Neural progenitor cell (in vitro differentiated cells): Measurements from ENCODE around the gene RHOG.

Experiments
- EZH2 ChIP-seq: fragments of 200-600 bp; sonication (generic); IDR thresholded peaks from 2 replicates; pipeline ENCODE4 v1.6.1; 2017; ENCODE audit warnings: antibody characterized with exemption, mild to moderate bottlenecking, moderate library complexity
- EZH2phosphoT487 ChIP-seq: fragments of 200-600 bp; sonication (generic); IDR thresholded peaks from 2 replicates; pipeline ENCODE4 v1.6.1; 2017; ENCODE audit warnings: antibody characterized with exemption
- TF ChIP-seq, protein P1 (sequence below): fragments of 200-600 bp; sonication (generic); IDR thresholded peaks from 2 replicates; pipeline ENCODE4 v1.5.1; 2017; ENCODE audit warnings: antibody characterized with exemption, mild to moderate bottlenecking

DNA sequence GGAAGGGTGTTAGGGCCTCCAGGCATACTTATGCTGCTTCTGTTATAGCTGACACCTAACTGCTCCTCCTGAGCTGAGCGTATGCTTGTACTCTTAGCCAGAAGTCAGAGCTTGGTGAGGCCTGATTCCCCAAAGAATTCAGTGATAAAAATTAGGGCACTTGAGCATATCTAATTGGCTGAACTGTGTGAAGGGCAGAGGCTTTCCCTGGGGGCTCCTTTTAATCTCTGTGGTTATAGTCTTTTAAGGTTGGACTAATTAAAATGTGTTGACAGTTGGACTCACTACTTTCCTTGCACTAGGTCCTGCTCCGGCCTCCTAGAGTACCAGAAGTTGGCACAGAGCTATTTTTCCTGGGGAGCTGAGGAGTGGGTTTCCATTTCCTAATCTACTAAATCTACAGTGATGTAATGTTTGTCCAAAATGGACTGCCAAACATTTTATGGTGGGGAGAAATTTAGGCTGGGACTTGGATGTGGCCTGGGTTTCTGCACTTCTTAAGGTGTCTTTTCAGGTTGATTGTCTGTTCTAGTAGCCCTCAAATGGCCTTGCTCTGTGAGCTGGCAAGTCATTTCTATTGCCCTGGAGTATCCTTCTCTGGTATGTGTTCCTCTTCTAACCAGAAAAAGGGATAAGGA, 33.1 kb upstream of the RHOG start:
- TF ChIP-seq, protein P1, sequence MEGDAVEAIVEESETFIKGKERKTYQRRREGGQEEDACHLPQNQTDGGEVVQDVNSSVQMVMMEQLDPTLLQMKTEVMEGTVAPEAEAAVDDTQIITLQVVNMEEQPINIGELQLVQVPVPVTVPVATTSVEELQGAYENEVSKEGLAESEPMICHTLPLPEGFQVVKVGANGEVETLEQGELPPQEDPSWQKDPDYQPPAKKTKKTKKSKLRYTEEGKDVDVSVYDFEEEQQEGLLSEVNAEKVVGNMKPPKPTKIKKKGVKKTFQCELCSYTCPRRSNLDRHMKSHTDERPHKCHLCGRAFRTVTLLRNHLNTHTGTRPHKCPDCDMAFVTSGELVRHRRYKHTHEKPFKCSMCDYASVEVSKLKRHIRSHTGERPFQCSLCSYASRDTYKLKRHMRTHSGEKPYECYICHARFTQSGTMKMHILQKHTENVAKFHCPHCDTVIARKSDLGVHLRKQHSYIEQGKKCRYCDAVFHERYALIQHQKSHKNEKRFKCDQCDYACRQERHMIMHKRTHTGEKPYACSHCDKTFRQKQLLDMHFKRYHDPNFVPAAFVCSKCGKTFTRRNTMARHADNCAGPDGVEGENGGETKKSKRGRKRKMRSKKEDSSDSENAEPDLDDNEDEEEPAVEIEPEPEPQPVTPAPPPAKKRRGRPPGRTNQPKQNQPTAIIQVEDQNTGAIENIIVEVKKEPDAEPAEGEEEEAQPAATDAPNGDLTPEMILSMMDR: no peak
- TF ChIP-seq EZH2phosphoT487 (no peak), EZH2 (no peak)
